Testis (tissue), 2 donors: ENCODE data around the gene SCNN1B.

Source experiments
- CTCF ChIP-seq, 3 experiments: fragments of 450-650 bp in 2 of 3; fragments of 200-600 bp in 1 of 3; sonication (generic) in 1 of 3; IDR thresholded peaks; one replicate each; pipeline ENCODE4 v1.5.1; 2016 to 2019; ENCODE audit warnings: antibody characterized with exemption in 3 of 3, mild to moderate bottlenecking in 2 of 3, moderate library complexity in 1 of 3
- POLR2A ChIP-seq: fragments of 450-650 bp; IDR thresholded peaks from one replicate; pipeline ENCODE4 v1.6.1; 2017; ENCODE audit warnings: antibody characterized with exemption, mild to moderate bottlenecking, moderate library complexity

- no peak for TF ChIP-seq POLR2A
- TF ChIP-seq CTCF (IDR thresholded peaks at IDR 0.05) = no peak
Measured at GRCh38 chr16:23286131-23286532, 16.0 kb upstream of the SCNN1B start.
